HK-2 (cell line): ENCODE results near the gene DACT1.

Source experiments
- DNase-seq: peaks from one replicate; pipeline ENCODE4 v3.0.0-alpha.2; 2018; ENCODE audit not compliant: unreplicated experiment

Gene DACT1

DNA sequence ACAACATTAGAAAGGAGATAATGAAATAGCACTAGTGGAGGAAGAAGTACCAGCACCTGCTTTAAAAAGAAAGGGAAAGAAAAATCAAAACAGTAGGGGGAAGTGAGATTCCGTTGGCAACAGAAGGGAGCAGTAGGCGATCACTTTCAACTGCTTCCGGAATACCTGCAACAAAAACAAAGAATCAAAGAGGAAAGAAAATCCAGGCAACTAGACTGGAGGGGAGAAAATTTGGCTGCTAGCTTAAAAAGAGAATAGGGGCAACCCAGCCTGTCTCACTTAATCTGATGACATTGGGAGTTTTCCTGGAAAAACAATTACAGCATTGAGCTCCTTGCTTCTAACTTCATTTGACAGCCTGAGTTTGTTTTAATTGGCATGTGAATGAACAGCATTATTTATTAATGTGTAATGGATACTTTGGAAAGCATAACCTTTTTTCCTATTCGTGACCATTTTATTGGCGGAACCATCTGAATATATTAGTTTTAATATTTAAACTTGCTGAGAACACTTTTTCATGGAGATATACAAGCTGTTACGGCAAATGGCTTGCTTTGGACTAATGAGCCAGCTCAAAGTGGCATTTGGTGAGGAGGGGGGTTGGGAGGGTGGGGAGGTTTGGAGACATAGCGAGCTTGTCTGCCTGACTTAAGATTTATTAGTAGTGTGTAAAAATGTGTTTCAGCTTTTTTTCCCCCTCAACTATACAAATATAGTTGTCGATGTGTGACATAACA, 2.5 kb upstream of the DACT1 start:
- no peak for DNase-seq

DNA sequence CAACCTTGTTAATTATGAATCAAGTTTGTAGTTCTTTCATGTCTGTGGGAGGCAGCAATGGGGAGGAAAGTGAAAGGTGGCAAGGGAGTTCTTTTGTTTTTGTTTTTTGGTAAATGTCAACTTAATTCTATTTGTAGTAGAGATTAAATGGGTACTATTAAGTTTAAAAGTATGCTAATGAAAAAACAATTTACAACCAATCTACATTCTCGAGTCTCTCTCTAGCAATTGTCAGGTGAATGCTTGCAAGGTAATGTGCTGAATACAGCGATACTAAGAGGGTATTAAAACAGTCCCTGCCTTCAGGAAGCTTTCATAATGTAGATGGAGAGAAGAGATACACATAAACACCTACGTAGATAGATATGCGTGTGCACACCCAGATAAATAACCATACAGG, 1.6 kb upstream of the DACT1 start:
- no peak for DNase-seq

DNA sequence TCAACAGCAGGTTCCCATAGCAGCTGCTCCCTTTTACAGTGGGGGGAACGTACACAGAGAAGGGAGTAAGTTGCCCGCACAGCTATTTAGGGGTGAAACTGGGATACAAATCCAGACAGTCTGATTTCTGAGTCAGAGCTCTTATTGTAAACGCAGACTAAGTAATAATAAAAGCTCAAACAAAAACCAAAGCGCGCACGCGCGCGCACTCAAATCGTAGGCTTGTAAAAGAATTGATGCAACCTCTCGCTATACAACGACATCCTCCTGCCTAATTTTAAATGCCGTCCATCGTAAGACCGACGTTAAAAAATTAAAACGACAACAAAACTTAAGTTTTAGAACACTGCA, 747 bp upstream of the DACT1 start:
- DNase-seq, result no peak

DNA sequence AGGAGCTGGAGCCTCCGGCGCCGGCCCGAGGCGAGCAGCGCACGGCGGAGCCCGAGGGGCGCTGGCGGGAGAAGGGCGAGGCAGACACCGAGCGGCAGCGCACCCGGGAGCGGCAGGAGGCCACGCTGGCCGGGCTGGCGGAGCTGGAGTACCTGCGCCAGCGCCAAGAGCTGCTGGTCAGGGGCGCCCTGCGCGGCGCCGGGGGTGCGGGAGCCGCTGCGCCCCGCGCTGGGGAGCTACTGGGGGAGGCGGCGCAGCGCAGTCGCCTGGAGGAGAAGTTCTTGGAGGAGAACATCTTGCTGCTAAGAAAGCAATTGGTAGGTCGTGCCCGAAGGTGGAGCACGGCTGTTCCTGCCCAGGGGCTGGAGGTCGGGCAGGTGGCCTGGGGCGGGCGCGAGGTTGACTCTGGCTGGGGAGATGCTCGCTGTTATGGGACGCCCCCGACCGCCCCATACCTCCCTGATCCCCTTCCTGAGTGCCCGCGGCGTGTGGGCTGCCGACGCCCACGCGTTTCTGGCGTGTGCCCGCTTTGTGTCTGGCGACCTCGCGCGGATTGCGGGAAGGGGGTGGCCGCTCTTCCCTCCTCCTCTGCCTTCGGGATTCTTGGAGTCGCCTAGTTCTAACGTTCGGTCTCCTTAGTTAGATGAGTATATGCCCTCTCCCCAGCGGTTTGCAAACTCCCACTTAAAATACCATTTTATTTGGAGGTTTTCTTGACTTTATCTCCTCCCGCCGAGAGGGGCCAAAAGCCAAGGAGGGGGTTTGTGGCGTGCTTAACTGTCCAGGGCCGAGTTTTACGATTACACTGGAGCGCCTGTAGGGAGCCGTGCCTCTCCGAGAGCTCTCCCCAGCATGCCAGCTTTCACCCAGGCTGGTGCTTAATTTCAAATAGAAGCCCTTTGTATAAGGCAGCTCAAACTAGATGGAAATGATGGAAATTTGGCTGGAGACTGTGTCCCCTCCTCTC, 752 bp downstream of the DACT1 start:
- DNase-seq, result peak; percentile 32

DNA sequence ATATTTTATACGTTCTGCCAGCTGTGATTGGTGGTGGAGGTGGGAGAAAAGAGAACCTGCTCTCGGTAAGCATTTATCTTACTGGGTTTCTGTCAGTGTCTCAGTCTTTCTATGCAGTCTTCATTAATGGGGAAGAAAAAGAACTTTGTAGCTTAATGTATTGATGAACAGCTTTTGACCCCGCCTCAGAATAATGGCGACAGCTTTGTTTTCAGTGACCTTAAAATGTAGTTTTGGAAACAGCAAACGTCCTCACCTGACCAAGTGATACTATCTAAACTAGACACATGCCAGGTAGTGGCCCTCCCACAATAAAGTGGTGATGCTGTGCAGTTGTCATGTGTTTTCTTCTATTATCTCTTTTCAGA, 1.4 kb downstream of the DACT1 start:
- no peak for DNase-seq

DNA sequence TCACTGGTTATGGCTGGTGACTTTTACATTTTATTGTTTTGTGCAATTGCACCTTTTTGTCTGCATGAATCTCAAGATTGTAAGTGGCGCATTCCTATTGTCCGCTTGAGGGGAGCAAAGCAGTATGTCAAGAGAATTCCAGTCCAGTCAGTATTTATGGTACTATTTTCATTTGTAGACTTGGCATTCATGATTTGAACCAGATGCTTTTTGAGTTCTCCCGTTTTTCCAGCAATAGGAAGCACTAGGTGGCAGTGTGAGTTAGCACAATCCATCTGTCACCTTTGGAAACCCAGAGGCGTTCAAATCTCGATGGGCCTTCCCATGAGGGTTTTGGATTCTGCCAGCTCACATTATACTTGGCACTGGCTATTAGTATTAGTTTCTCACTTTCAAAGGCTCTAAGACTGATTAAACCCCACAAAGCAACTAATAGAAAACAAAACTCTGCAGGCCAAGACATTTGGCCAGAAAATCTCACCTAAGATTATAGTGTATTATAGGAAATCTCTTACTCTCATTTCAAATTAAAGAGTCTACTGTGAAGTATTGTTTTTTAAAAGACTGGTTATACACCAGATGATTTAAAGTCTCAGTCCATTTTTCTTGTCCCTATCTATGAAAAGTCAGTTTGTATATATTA, 2.2 kb downstream of the DACT1 start:
- DNase-seq, result peak; percentile 35

DNA sequence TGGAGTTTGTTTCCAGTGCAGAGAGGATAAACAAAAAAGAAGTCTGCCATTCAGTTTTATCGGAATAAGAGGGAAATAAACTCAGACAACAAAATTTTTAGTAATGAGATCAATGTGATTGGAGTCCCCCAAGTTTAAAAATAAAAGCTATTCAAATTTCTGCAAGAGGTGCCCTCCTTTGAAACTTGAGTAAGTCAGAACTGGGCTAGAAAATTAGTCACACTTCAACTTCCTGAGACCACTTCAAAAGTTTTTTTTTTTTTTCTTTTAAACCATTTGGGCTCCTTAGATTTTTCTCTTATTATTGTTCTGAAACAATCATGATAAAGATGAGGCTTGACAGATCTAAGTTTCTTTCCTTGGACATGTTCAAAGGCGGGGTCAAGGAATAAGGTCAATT, 3.2 kb downstream of the DACT1 start:
- DNase-seq, result no peak

DNA sequence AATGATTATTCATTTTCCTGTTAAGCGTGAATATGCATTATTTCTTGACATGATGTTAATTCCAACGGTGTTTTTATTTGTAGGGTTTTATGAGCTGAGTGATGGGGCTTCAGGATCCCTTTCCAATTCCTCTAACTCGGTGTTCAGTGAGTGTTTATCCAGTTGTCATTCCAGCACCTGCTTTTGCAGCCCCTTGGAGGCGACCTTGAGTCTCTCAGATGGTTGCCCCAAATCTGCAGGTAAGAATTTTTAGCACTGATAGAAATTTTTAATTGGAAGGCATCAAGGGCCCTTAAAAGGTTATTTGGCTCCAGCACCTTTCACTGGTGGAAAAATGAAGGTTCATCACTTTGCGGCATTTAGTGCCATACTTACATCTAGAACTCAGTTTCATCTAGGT, 3.7 kb downstream of the DACT1 start:
- DNase-seq, result no peak

DNA sequence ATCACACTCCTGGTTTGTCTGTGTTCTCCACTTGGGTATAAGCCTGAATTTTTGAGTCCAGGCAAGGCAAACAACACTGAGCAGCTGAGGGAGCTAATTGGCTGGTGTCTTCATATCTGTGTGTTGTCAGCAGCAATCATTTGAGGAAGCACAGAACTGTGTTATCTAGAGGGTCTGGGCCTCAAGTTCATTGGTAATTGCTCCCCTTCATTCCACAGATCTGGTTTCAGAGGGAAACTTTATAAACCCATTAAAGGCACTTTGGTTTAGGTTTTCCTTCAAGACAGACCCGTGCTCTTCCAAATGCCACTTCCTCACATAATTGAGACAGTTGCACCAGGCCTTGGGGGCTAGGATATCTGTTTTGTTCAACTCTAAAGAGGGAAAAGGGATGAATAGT, 5.6 kb downstream of the DACT1 start:
- no peak for DNase-seq

DNA sequence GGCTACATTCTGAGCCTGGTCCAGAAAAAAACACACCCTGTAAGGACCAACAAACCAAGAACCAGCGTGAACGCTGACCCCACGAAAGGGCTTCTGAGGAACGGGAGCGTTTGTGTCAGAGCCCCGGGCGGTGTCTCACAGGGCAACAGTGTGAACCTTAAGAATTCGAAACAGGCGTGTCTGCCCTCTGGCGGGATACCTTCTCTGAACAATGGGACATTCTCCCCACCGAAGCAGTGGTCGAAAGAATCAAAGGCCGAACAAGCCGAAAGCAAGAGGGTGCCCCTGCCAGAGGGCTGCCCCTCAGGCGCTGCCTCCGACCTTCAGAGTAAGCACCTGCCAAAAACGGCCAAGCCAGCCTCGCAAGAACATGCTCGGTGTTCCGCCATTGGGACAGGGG, 7.9 kb downstream of the DACT1 start:
- DNase-seq, result no peak

DNA sequence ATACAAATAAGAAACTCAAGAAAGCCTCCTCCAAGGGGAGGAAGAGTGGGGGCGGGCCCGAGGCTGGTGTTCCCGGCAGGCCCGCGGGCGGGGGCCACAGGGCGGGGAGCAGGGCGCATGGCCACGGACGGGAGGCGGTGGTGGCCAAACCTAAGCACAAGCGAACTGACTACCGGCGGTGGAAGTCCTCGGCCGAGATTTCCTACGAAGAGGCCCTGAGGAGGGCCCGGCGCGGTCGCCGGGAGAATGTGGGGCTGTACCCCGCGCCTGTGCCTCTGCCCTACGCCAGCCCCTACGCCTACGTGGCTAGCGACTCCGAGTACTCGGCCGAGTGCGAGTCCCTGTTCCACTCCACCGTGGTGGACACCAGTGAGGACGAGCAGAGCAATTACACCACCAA, 8.7 kb downstream of the DACT1 start:
- DNase-seq, result no peak

DNA sequence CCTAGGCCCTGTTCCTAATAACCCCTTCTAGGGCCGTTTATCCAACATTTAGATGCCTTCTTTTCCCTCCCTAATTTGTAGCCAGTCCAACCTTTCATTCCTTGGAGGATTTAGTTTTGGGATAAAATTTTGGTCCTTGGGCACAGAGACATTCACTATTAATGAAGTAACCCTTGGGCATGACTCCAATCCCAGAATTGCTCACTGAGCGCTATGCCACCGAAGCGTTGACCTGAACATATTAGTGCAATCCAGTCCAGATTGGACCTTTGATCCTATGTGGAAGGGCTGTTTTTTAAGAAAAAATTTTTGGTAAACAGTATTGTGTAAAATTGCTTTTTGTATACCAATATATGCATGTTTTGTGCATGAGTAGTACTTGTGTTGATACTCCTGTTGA, 10.0 kb downstream of the DACT1 start:
- DNase-seq, result no peak

DNA sequence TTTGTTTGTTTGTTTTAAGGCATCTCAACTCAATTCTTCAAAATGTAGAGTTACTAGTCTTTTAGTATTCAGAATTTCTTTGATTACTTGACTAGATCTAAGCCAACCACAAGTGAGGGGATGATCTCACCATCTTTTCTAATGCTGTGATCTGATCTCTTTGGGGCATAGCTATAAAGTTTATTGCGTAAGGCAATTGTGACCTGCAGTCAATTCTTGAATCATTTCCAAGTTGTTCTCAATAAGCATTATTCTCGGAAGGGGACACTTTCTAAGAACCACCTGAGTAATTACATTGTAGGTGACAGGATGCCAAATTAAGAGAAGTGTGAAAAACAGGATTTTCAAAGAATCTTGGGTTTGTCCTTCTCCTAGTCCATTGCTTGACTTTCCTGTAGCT, 13.1 kb downstream of the DACT1 start:
- no peak for DNase-seq

DNA sequence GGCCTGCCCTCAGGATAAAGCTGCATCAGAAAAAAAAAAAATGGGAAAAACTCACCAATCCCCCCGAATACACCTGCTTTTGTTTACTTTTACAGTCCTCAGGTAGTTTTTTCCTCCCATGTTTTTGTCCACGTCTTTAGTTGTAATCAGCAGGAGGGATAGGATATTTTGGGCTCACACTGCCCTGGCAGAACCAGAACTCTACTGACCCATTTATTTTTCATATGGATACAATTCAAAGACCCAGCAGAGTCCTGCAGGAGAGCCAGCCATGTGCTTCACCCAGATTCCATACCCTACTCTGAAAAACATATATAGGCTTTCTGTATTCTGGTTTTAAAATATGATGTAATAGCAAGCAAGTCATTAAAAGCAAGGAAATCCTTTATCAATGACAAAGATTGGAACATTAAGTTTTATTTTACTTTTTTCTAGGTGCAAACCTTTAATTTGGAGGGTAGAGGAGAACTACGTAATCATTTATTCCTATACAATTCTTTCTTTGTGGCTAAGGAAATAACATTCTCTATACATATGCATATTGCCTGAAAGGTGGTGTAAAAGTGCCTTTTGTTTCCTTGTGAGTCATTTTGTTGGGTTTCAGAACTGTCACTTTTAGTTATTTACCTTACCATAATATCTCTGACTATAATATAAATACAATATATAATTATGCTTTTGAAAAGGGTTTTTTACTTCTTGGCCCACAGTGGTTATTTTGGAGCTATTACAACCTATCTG, 19.1 kb downstream of the DACT1 start:
- no peak for DNase-seq

DNA sequence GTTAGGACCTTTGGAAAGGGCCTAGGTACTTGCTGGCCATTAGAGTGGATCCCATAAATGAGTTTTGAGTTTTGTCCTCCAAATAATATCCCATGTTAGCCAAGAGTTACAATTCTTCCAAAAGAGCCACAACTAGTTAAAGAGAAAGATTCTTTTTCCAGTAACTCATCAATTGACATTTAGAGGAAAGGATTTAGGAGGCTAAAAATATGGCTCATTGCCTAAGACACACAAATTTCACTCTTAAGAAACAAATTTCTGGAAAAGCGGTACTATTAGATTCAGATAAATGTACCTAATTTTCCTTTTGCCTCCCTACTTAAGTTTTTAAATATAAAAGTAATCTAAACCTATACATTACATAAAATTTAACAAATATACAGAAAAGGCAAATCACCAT, 21.3 kb downstream of the DACT1 start:
- no peak for DNase-seq

DNA sequence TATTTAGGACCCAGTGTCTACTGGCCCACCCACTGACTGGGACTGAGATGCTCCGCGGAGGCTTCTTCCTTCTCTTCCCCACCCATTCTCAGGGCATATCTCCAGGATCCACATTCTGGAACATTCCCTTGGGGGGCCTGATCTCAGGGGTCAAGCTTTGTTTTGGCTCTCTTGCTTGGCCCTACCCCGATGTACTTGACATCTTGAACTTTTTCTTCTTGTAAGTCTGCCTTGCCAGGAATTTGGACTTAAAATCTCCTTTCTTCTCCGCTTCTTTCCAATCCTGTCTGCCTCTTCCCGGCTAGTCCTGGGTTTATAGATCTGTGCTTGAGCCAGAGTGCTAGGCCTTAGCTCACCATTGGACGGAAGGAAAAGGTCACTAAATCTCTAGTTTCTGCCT, 22.1 kb downstream of the DACT1 start:
- DNase-seq, result no peak

DNA sequence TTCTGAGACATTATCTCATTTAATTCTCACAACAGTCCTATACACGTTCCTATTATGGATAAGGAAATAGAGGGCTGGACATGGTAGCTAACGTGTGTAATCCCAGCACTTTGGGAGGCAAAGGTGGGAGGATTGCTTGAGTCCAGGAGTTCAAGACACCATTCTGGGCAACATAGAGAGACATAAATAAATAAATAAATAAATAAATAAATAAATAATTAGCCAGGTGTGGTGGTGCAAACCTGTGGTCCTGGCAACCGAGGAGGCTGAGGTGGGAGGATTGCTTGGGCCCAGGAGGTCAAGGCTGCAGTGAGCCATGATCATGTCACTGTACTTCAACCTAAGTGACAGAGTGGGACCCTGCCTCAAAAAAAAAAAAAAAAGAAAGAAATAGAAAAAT, 22.6 kb downstream of the DACT1 start:
- DNase-seq, result no peak

DNA sequence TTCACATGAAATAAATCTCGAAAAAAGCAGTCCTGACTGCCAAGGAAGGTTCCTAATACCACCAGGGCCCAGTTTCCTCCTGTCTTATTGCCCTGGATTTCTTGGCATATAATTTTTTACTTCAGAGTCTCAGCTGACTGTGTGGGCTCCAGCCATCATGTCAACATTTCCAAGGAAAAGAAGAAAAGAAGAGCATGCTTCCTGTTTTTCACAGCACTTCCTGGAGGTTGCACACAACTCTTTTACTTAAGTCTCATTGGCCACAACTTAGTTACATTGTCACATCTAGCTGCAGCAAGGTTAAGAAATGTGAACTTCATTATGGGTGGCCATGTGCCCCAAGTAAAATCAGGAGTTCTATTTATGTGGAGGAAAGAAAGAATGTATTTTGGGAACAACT, 24.3 kb downstream of the DACT1 start:
- no peak for DNase-seq

DNA sequence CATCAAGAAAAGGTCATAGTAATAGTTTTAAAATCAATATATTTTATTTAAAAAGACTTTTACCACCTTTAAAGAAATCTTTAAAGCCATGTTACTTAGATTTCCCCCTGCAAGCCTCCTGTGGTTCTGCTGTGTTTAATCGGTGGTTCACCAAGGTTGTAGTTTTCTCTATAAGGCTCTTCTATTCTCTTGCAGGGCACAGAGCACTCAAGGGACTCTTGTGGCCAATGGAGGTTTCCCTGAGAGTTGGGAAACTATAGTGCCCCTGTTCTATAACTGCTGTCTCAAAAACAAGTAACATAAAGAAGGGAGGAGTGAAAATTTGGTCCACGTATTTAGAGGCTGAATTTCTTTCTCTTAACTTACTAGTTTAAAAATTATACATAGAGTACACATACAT, 25.0 kb downstream of the DACT1 start:
- no peak for DNase-seq

DNA sequence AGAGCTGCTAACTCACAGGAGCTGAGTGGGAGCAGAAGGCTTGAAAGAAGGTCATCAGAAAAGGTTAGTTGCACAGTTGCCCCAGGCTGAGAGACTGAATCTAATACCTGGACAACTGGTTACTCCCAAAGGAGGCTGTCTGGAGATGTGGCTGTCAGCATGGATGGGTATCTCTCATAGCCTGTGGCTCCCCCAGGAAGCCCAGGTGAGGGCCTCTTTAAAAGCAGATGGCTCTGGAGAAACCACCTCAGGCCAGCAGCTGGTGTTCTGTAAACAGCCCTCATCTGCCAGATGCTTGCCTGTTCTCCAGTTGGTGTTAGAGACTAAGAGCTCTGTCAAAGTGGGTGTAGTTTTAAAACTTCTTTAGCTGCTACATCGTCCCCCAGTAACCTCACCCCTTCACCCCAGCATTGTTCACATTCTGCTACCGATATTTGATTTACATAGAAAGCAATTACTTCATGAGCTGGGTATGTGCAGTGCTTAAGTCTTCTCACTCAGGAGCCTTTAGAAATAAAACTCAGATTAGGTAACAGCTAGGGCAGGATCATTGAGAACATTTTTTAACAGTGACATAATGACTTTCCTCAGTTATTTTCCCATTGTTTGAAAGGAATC, 25.8 kb downstream of the DACT1 start:
- no peak for DNase-seq

DNA sequence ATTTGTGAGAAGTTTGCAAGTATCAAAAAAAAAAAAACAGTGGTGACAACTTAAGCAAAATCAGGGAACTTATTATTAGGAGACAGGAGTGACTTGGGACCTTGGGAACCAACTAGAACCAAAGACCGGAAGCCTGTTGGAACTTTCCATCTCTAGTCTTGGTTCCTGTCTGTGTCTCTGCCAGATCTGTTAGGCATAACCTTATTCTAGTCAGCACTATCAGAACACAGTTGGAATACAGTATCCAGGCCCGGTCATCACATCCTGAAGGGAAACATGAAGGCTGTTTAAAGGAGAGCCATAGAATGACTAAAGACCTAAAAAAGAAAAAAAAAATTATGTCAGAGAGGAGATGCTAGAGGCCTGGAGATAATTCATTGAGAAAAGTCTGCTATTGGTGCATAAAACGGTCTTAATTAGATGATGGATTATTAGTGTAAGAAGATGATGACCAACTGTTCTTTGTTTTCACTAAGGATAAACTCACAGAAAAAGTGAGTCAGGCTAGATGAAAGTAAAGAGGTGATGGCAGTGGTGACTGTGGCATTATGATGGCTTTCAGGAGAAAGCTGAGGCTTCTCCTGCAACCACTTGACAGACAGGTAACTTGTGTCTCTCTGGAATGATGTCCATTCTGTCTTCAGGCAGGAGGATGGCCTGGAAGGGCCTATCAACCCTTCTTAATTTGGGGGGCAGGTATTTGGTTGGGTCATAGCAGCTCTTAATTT, 28.2 kb downstream of the DACT1 start:
- DNase-seq, result no peak
